ENCODE results near the gene CCDC190.

CCDC190 gene, protein sequence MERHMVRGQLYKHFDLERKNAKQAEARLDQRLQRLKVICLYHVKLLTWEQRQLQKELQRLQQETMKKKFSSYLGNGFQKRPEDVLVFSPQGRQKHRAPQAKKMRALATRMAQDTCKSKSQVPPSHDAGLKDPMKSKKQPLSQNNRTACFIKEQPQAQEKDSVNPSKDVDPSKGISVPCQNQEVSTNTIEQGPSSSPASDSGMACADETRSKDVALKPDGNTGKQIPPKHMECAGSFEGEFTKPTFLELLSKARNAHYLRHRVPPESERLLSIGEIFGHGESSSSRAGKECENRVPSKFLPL

DNA sequence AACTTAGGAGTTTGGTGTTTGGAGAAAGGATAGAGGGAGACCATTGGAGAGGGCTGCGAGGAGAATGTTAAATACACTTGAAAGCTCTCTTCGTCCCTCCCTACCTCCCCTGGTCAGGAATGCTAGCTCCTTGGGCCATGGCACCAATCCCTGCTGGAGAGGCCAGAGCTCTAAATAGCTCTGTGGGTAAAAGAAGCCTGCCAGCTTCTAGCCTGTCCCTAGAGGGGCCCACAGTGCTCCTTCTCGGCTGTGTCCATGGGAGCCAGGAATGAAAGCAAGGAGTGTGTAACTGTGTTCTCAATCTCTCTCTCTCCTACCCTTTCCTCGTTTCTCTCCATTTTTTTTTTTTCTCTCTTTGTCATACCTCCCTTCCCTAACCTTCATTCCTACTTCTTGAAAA lies at the start of gene CCDC190:
CCDC190 (minus strand) TSS at position 75 of the 400 bp plus-strand sequence. CDS start 1,529 bp downstream, outside the sequence.
- DNase-seq = no peak
- in situ Hi-C loops (cut with MboI; ENCODE audit: low pct_unique_long_range_greater_than_20kb, low sequenced_read_pairs) = loop anchor here (25.0 kb wide), 2 partner anchors 326 to 451 kb away; partner anchors contain the start of gene NUF2

DNA sequence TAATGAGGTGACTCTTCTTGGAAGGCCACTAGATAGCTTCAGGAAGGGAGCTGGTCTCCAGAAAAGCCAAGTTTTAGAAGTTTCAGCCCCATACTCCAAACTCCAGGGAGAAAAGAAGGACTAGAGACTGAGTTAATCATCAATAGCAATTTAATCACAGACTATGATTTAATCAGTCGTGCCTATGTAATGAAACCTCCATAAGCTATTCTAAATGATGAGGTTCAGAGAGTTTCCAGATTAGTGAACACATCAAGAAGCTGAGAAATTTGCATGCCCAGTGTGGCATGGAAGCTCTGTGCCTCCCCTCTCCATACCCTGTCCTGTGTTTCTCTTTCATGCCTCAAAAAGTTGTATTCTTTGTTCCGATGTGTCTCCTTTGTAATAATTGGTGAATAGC lies 49.2 kb upstream of the CCDC190 start:
- DNase-seq = no peak
- in situ Hi-C loops (cut with MboI; ENCODE audit: low pct_unique_long_range_greater_than_20kb, low sequenced_read_pairs) = no loop called here

DNA sequence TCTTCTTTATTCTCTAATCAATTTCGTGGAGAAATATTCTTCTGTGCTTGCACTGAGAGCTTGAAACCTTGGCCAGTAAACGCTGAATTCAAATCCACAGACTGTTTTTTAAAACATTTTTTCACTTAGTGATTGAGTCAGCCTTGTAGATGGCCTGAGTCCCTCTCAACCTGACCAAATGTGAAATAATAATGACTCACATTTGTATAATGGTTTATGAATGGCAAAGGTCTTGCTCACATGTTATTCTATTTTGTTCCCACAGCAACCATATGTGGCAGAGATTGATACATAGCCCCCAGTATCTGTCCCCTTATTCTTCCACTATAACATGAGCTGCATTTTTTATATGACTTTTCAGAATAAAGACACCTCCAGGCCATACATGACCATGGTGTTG lies 47.8 kb upstream of the CCDC190 start:
- no peak for DNase-seq
- in situ Hi-C loops (cut with MboI; ENCODE audit: low pct_unique_long_range_greater_than_20kb, low sequenced_read_pairs) = no loop called here

DNA sequence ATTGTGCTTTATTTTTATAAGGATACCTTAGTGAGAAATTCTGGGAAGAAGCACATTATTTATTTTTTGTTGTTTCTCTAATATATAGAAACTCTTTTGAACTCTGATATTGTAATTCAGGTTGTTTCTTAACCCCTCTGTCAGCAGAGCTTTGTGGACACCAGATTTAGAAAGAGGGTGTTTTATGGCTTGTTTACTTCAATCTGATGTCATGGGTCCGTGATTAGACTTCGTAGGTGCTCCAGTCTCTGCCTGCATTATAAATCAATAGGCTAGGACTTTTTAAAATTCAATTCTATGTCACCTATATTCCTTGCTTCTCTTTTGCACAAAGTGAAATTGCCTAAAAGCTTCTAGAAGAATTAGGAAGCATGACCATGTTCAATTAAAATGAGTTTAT lies 47.3 kb upstream of the CCDC190 start:
- no peak for DNase-seq
- in situ Hi-C loops (cut with MboI; ENCODE audit: low pct_unique_long_range_greater_than_20kb, low sequenced_read_pairs) = no loop called here

DNA sequence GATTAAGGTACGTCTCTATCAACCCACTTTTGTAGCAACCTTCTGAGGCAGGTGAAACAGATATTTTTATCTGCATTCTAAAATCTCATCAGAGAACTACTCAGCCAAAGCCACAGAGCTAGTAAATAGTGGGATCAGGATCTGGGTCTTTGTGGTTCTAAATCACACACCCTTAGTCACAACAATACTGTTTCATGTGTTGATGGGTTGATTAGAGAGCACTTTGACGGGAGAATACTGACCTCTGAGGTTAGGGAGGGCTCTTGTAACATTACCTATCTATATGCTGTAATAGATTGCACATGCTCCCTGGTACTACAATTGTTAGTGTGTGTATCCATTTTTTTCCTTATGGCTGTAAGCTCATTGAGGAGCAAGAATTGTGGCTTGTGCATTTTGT lies 45.5 kb upstream of the CCDC190 start:
- DNase-seq = no peak
- in situ Hi-C loops (cut with MboI; ENCODE audit: low pct_unique_long_range_greater_than_20kb, low sequenced_read_pairs) = no loop called here

DNA sequence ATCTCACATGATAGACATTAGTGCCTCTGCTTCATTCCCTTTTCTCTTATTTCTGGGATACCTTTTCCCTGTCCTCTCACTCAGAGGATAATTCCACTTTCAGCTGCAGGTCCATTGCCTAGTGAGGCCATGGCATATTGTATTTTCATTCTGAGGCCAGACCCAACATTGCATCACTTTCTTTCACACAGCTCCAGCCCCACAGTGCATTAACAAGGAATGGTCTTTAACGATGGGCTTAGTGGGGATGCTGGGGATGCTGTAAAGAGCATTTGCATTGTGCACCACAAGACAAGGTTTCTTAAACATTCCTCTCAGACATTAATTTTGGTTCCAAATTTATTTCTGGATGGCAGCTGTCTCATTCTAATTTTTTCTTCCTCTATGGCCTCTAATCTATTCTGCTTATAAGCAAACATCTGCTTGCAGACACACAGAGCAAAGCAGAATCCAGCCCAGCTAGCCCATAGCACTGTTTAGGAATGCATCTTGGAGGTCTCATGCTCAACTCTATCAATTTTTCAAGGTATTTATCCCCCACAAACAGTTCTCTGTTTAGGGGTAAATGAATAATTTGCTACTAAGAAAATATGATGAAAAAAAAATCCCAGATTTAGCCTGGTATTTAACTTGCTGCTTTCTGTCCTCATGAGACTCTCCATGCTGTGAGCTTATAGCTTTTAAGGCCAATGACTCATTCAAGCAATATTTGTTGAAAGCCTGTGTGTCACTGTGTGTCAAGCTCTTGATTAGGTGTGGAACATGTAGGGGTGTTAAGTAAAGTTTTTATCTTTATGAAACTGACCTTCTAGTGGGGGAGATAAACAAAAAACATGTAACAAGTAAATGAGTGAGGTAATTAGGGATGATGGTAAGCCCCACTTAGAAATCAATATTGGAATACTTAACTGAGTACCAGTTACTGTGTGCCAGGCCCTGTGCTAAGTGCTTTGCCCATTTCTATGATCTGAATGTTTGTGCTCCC lies 44.5 kb upstream of the CCDC190 start:
- no peak for DNase-seq
- in situ Hi-C loops (cut with MboI; ENCODE audit: low pct_unique_long_range_greater_than_20kb, low sequenced_read_pairs) = no loop called here

DNA sequence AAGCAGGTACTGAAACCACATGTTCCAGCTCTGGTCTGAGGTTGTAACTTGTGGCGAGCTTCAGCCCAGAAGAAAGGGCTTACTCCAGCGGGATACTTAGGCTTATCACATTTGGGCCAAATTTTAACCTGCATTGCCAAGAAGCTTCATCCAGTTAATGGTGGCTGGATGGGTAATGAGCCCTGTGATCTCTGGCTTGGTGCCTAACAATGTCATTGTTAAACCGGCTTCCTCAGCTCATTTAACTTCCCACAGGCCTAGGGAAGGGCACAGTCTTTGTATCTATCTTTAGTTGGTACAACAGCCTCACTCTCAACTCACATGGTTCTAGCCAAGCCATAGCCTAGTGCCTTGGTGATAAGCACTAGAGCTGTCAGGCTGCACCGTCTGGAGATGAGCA lies 43.6 kb upstream of the CCDC190 start:
- in situ Hi-C loops (cut with MboI; ENCODE audit: low pct_unique_long_range_greater_than_20kb, low sequenced_read_pairs) = no loop called here
- no peak for DNase-seq

DNA sequence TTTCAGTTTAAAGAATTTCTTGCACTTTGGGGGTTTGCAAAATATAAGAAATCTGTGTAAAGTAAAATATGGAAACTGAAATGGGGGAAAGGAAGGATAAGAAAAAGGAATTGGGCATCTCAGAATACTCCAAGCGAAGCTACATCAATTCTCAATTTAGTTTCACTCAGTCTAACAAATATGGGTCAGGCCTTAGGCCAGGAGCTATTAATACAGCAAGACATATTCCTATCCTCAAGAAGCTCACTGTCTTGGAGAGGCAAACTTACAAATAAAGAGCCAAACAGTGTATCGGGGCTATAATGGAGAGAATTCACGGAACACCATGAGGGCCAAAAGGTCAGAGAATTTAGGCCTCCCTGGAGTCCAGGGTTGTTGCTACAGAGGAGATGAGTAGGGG lies 43.0 kb upstream of the CCDC190 start:
- DNase-seq = no peak
- in situ Hi-C loops (cut with MboI; ENCODE audit: low pct_unique_long_range_greater_than_20kb, low sequenced_read_pairs) = no loop called here

DNA sequence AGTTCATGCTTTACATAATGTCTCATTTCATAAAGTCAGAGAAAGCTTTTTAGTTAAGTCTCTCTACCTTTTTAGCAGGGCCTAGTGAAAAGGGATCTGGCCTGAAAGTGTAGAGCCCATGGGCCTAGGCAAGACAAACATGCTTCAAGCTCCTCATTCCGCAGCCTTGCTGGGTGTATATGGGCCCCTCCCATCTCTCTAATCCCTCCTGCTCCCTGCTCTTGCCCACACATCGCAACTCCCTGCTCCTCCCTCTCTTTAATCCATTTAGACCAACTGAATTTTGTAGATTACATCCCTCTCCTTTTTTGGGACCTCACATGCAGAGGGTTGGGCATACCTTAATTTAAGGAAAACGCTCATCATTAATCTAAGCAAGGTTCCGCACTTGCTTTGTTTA lies 42.3 kb upstream of the CCDC190 start:
- in situ Hi-C loops (cut with MboI; ENCODE audit: low pct_unique_long_range_greater_than_20kb, low sequenced_read_pairs) = no loop called here
- no peak for DNase-seq

DNA sequence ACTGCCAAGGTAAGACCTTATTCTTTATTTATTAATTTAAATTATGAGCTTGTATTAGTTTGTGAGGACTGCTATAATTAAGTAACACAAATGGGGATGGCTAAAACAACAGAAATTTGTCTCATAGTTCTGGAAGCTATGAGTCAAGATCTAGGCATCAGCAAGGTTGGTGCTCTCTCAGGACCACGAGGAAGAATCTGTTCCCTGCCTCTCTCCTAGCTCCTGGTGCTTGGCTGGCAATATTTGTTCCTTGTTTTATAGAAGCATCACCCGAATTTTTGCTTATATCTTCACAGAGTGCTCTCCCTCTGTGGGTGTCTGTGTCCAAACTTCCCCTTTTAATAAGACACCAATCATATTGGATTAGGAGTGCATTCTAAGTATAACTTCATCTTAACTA lies 41.4 kb upstream of the CCDC190 start:
- in situ Hi-C loops (cut with MboI; ENCODE audit: low pct_unique_long_range_greater_than_20kb, low sequenced_read_pairs) = no loop called here
- DNase-seq = no peak

DNA sequence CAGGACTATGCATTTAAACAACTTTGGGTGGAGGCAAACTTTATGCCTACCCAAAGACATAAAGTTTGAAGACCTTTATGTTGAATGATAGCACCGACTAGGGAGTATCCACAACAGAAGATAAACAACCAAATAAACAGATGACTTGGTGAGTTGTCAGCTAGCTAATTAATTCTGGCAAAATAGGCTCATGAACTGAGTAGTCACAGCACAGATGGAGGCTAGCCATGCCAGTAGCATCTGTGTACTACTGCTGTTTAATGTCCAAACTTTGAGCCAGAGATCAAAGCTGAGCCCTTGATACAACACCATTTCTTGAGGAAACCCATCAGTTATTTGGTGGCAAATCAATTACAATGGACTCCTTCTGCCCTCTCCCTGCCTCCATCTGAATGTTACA lies 40.3 kb upstream of the CCDC190 start:
- in situ Hi-C loops (cut with MboI; ENCODE audit: low pct_unique_long_range_greater_than_20kb, low sequenced_read_pairs) = no loop called here
- DNase-seq = no peak

DNA sequence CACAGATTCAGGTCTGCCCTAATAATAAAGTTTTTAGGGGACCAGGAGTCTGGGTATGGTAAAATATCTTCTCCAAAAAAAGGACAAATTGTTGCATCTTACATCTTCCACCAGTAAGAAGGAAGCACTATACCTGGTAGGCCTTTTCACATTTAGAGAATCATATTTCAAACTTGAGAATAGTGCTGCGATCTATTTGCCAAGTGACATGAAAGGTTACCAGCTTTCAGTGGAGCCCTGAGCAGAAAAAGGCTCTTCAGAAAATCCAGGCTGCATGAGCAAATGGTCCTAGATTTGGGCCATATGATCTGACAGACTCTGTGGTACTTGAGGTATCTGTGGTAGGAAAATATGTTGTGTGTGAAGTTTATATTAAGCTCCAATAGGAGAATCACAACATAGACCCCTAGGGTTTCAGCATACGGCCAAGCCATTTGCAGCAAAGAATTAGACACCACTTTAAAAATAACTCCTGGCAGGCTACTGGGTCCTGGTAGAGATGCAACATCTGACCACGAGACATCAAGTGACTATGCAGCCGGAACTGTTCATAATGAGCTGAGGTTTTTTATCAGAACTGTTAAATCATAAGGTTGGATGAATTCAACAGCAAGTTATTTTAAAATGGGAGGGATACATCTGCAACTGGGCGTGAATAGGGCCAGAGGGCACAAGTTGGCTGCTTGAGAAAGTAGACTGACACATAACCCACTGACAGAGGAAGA lies 38.6 kb upstream of the CCDC190 start:
- DNase-seq = no peak

DNA sequence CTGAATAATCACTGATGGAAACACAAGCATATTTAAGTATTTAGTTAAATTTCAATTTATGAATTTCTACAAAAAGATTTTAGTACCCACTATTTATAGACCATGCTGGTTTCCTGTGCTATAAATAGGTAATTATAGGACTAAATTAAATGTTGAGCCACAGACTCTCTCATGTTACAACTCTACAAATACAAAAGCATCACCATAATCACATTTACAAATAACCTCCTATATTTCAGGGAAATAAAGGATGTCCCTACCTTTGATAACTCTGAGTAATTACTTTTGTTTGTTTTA lies 32.6 kb upstream of the CCDC190 start:
- in situ Hi-C loops (cut with MboI; ENCODE audit: low pct_unique_long_range_greater_than_20kb, low sequenced_read_pairs) = no loop called here
- no peak for DNase-seq

More for the DNA sequence above, 38.6 kb upstream of the CCDC190 start:
- in situ Hi-C loops (cut with MboI; ENCODE audit: low pct_unique_long_range_greater_than_20kb, low sequenced_read_pairs) = no loop called here

DNA sequence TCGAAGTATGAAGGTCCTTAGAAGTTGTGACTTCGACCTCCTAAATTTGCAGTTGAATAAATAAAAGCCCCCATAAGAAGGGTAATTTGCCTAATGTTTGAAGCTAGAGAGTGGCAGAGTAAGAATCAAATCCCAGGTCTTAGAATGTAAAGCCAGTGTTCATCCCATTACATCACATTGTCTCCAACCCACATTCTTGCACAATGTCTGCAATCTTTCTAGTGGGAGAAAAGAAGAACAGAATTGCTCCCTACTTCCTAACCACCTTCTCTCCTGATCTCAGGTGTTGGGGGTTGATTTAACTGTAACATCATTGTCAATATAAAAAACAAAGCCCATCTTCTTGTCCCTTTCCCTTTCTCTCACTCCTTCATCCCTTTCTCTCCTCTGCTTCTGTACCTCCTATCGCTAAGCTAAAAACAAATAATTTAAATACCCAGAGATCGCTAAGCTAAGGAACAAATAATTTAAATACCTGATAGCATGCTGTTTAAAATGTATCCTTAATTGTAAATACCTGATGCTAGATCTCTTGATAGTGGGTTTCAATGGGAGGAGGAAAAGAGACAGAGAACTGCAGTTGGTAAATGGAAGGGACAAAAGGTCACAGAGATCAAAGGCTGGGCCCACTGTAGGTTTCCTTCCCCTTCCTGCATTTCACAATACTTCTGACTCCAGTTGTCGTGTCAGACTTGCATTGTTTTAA lies 32.1 kb upstream of the CCDC190 start:
- peak; percentile 25 for DNase-seq
- in situ Hi-C loops (cut with MboI; ENCODE audit: low pct_unique_long_range_greater_than_20kb, low sequenced_read_pairs) = no loop called here

DNA sequence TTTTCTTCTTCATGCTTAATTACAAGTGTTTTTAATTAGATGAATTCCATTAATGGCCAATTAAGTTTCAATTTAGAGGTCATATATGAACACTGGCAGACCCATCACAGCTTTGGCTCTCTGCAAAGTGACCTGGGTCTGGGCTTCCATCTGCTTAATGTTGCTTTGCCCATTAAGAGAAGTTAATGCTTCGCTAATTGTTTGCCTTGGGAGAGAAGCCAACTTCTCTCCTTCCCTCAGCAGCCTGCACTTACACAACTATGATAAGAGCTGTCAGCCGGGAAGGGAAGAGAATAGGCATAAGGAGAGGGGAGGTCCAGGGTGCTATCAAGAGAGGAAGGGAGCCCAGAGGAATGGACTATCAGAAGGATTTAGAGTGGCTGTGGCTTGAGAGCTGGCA lies 29.0 kb upstream of the CCDC190 start:
- DNase-seq = no peak
- in situ Hi-C loops (cut with MboI; ENCODE audit: low pct_unique_long_range_greater_than_20kb, low sequenced_read_pairs) = no loop called here

DNA sequence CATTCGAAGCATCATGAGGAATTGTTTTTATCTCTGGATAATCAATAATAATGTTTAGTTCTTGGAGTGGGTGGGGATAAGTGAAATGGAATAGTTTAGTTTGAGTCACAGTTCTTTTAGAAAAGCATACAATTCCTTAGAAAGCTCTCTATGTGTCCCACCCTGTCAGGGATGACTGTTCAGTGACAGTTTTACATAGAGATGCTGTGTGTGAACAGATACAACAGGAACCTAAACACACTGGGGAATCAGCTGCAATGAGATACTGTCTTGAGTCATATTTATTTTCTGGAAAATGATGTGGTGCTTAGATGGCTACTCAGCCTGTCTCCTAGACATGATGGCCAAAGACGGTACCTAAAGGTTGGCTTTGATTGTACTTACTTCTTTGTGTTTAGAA lies 25.7 kb upstream of the CCDC190 start:
- in situ Hi-C loops (cut with MboI; ENCODE audit: low pct_unique_long_range_greater_than_20kb, low sequenced_read_pairs) = no loop called here
- DNase-seq = no peak

DNA sequence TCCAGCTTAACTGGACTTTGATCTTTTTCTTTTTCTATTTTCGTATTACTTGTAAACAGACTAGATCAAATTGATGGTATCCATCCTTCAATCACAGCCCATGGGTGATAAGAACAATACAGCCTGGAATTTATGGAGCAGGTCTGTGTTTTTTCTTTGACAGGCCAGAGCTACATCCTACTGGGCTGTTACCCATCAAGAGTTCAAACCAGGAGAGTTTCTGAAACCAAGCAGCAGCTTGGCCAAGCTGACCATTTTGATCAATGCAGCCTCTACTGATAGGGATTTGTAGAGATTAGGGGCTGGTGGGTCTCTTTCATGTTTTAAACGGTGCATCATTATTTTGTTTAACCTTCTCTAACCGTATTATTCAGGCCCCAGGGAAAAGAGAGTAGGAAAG lies 24.3 kb upstream of the CCDC190 start:
- DNase-seq = no peak
- in situ Hi-C loops (cut with MboI; ENCODE audit: low pct_unique_long_range_greater_than_20kb, low sequenced_read_pairs) = no loop called here

DNA sequence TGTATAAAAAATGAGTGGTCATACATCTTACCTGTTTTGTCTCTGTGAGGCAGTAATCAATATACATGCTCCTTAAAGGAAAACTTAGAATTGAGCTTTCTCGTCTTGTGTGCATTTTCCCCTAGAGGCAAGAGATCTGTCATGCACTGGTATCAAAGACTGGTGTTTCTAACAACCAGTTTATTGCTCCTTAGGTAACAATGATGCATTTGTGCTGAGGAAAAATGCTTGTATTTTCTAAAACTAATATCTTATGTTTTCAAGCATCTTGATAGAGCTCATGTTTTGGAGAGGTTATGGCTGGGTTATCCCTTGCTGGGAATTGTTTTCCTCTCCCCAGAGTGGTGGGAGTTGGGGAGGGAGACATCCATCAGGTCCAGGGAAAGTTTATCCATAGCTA lies 23.9 kb upstream of the CCDC190 start:
- in situ Hi-C loops (cut with MboI; ENCODE audit: low pct_unique_long_range_greater_than_20kb, low sequenced_read_pairs) = no loop called here
- DNase-seq = no peak

DNA sequence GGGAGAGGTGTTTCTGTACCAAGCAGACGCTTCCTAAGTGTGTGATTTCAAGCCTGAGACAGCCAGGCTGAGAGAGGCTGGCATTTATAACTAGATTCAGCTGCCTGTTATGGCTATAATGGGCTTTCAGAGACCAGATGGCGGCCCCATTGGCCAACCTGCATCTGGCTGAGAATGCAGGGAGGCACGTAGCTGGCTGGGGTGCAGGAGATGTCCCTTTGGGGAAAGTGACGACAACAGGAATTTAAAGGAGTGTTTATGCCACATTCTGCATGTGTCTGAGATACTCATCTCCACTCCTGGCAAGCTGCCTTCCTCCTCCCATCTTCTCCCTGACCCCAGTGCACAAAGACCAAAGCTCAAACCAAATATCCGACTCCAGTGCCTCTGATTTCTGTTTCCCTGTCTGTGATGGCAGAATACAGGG lies 21.3 kb upstream of the CCDC190 start:
- in situ Hi-C loops (cut with MboI; ENCODE audit: low pct_unique_long_range_greater_than_20kb, low sequenced_read_pairs) = no loop called here
- DNase-seq = no peak
